BE2C (cell line): ENCODE data around the gene LRFN3.

Source experiments
- DNase-seq: peaks from one replicate; pipeline ENCODE4 v3.0.0-alpha.2; 2020
- H3K27me3 ChIP-seq: fragments of 250-450 bp; sonication (Bioruptor Pico); 2 replicates; pipeline ENCODE4 v1.5.1; 2020; ENCODE audit warnings: mild to moderate bottlenecking
- H3K36me3 ChIP-seq: fragments of 250-450 bp; sonication (Bioruptor Pico); 2 replicates; pipeline ENCODE4 v1.5.1; 2020; ENCODE audit warnings: mild to moderate bottlenecking
- H3K4me1 ChIP-seq: fragments of 250-450 bp; sonication (Bioruptor Pico); 2 replicates; pipeline ENCODE4 v1.5.1; 2020
- H3K4me3 ChIP-seq: 2 replicates; pipeline ENCODE4 v1.5.1; 2011; ENCODE audit warnings: low read depth, low read length
- H3K9me3 ChIP-seq: fragments of 250-450 bp; sonication (Bioruptor Pico); 2 replicates; pipeline ENCODE4 v1.5.1; 2020
- CTCF ChIP-seq: IDR thresholded peaks from 2 replicates; pipeline ENCODE4 v1.5.1; 2012; ENCODE audit warnings: mild to moderate bottlenecking, low read depth, low read length

LRFN3 gene

GRCh38 chr19:35899547-35900214 lies 36.5 kb upstream of the LRFN3 start:
- TF ChIP-seq CTCF: no peak
- Histone ChIP-seq H3K4me3 (peak overlapping the region; percentile 78), H3K27me3 (no peaks in the 10 kb centered on the region), H3K36me3 (peaks cover 23% of the 10 kb centered on the region), H3K9me3 (no peaks in the 10 kb centered on the region), H3K4me1 (peaks cover 8% of the 10 kb centered on the region)
- DNase-seq: peak; percentile 86

GRCh38 chr19:35901055-35901644 lies 35.0 kb upstream of the LRFN3 start:
- TF ChIP-seq CTCF: no peak
- Histone ChIP-seq H3K9me3 (no peaks in the 10 kb centered on the region), H3K4me3 (peak overlapping the region; percentile 78), H3K27me3 (no peaks in the 10 kb centered on the region), H3K36me3 (peaks cover 18% of the 10 kb centered on the region), H3K4me1 (peaks cover 8% of the 10 kb centered on the region)
- no peak for DNase-seq

- H3K4me1 ChIP-seq: peaks cover 8% of the 10 kb centered on the region
- H3K36me3 ChIP-seq: peaks cover 13% of the 10 kb centered on the region
- no peaks in the 10 kb centered on the region for H3K9me3 ChIP-seq
- H3K4me3 ChIP-seq: peak within 1 kb of the TSS; percentile 54
- TF ChIP-seq CTCF: no peak
- no peaks in the 10 kb centered on the region for H3K27me3 ChIP-seq
- no peak for DNase-seq
Measured at GRCh38 chr19:35901854-35902661, 34.1 kb upstream of the LRFN3 start, which contains the start of gene HCST. HCST (plus strand) TSS chr19:35902529; CDS start chr19:35902594, 65 bp downstream.

- no peaks in the 10 kb centered on the region for H3K27me3 ChIP-seq
- H3K4me3 ChIP-seq: peak overlapping the region; percentile 54
- no peak for TF ChIP-seq CTCF
- H3K9me3 ChIP-seq: no peaks in the 10 kb centered on the region
- peaks cover 8% of the 10 kb centered on the region for H3K4me1 ChIP-seq
- DNase-seq: no peak
- H3K36me3 ChIP-seq: peaks cover 5% of the 10 kb centered on the region
Measured at GRCh38 chr19:35902870-35903475, 33.2 kb upstream of the LRFN3 start.

GRCh38 chr19:35903550-35904179 lies 32.5 kb upstream of the LRFN3 start:
- TF ChIP-seq CTCF: no peak
- H3K4me1 ChIP-seq: peaks cover 8% of the 10 kb centered on the region
- H3K36me3 ChIP-seq: peaks cover 2% of the 10 kb centered on the region
- no peaks in the 10 kb centered on the region for H3K27me3 ChIP-seq
- H3K4me3 ChIP-seq: peak overlapping the region; percentile 54
- no peaks in the 10 kb centered on the region for H3K9me3 ChIP-seq
- peak; percentile 85 for DNase-seq
